Stimulated activated memory B cell treated with anti-CD40 and anti-IgM and Interleukin-4, amounts not matched to agents 10 μg/mL and 1 μg/mL and 100 μg/mL, for 72 hours (primary cell): ENCODE data around the gene TMEM26.

ENCODE experiments used
- ATAC-seq: fragments of 150-1000 bp; cut with Tn5 transposase; 2 replicates; pipeline ENCODE4 v1.10.0; 2021
- H3K27ac Mint-ChIP-seq: one replicate; pipeline ENCODE4 v1.8.0; 2022; ENCODE audit warnings: mild to moderate bottlenecking, mixed read lengths
- H3K27me3 Mint-ChIP-seq: one replicate; pipeline ENCODE4 v1.8.0; 2022; ENCODE audit warnings: mixed read lengths
- H3K36me3 Mint-ChIP-seq: one replicate; pipeline ENCODE4 v1.8.0; 2022; ENCODE audit warnings: mixed read lengths
- H3K4me1 Mint-ChIP-seq: one replicate; pipeline ENCODE4 v1.8.0; 2022; ENCODE audit warnings: mixed read lengths
- H3K4me3 Mint-ChIP-seq: one replicate; pipeline ENCODE4 v1.8.0; 2022; ENCODE audit warnings: mild to moderate bottlenecking, moderate library complexity, mixed read lengths
- H3K9me3 Mint-ChIP-seq: one replicate; pipeline ENCODE4 v1.8.0; 2022; ENCODE audit warnings: mixed read lengths

TMEM26 gene

GRCh38 chr10:61470740-61471139, 17.6 kb upstream of the TMEM26 start:
- ATAC-seq, result no peak
- no peaks in the 10 kb centered on the region for H3K36me3 Mint-ChIP-seq
- H3K27me3 Mint-ChIP-seq, result peaks cover 21% of the 10 kb centered on the region
- no peaks in the 10 kb centered on the region for H3K4me1 Mint-ChIP-seq
- no peak overlapping the region for H3K27ac Mint-ChIP-seq
- no peak overlapping the region for H3K4me3 Mint-ChIP-seq
- no peaks in the 10 kb centered on the region for H3K9me3 Mint-ChIP-seq

GRCh38 chr10:61465901-61466632, 12.9 kb upstream of the TMEM26 start:
- Mint-ChIP-seq H3K36me3 (no peaks in the 10 kb centered on the region), H3K4me1 (no peaks in the 10 kb centered on the region), H3K27ac (no peak overlapping the region), H3K27me3 (no peaks in the 10 kb centered on the region), H3K9me3 (no peaks in the 10 kb centered on the region), H3K4me3 (no peak overlapping the region)
- no peak for ATAC-seq

- H3K36me3 Mint-ChIP-seq, result no peaks in the 10 kb centered on the region
- no peak overlapping the region for H3K4me3 Mint-ChIP-seq
- no peak overlapping the region for H3K27ac Mint-ChIP-seq
- peaks cover 5% of the 10 kb centered on the region for H3K9me3 Mint-ChIP-seq
- no peak for ATAC-seq
- no peaks in the 10 kb centered on the region for H3K27me3 Mint-ChIP-seq
- H3K4me1 Mint-ChIP-seq, result no peaks in the 10 kb centered on the region
These were observed 12.0 kb upstream of the TMEM26 start for GRCh38 chr10:61465171-61465496.

GRCh38 chr10:61464461-61465170, 11.4 kb upstream of the TMEM26 start:
- Mint-ChIP-seq H3K36me3 (no peaks in the 10 kb centered on the region), H3K27me3 (no peaks in the 10 kb centered on the region), H3K27ac (no peak overlapping the region), H3K4me1 (no peaks in the 10 kb centered on the region), H3K4me3 (no peak overlapping the region), H3K9me3 (peaks cover 5% of the 10 kb centered on the region)
- no peak for ATAC-seq

- H3K9me3 Mint-ChIP-seq, result peaks cover 5% of the 10 kb centered on the region
- H3K27me3 Mint-ChIP-seq, result peaks cover 2% of the 10 kb centered on the region
- H3K36me3 Mint-ChIP-seq, result no peaks in the 10 kb centered on the region
- H3K27ac Mint-ChIP-seq, result no peak overlapping the region
- no peak overlapping the region for H3K4me3 Mint-ChIP-seq
- ATAC-seq, result no peak
- H3K4me1 Mint-ChIP-seq, result no peaks in the 10 kb centered on the region
These were observed 10.1 kb upstream of the TMEM26 start for GRCh38 chr10:61463035-61463909.

- Mint-ChIP-seq H3K9me3 (peaks cover 5% of the 10 kb centered on the region), H3K36me3 (no peaks in the 10 kb centered on the region), H3K4me1 (no peaks in the 10 kb centered on the region), H3K4me3 (no peak overlapping the region), H3K27ac (no peak overlapping the region), H3K27me3 (peaks cover 13% of the 10 kb centered on the region)
- ATAC-seq, result no peak
These were observed 7.7 kb upstream of the TMEM26 start for GRCh38 chr10:61460835-61461234.

- Mint-ChIP-seq H3K27me3 (peaks cover 39% of the 10 kb centered on the region), H3K27ac (no peak overlapping the region), H3K36me3 (no peaks in the 10 kb centered on the region), H3K4me1 (peaks cover 6% of the 10 kb centered on the region), H3K4me3 (no peak overlapping the region), H3K9me3 (peaks cover 5% of the 10 kb centered on the region)
- ATAC-seq, result no peak
These were observed 4.8 kb upstream of the TMEM26 start for GRCh38 chr10:61458031-61458430.

- Mint-ChIP-seq H3K36me3 (no peaks in the 10 kb centered on the region), H3K27ac (no peak overlapping the region), H3K27me3 (peaks cover 56% of the 10 kb centered on the region), H3K4me3 (no peak overlapping the region), H3K4me1 (peaks cover 17% of the 10 kb centered on the region), H3K9me3 (peaks cover 5% of the 10 kb centered on the region)
- ATAC-seq, result no peak
These were observed 3.1 kb upstream of the TMEM26 start for GRCh38 chr10:61456095-61456789.

- ATAC-seq, result no peak
- Mint-ChIP-seq H3K4me3 (no peak overlapping the region), H3K4me1 (peaks cover 17% of the 10 kb centered on the region), H3K9me3 (peaks cover 1% of the 10 kb centered on the region), H3K27me3 (peaks cover 60% of the 10 kb centered on the region), H3K36me3 (no peaks in the 10 kb centered on the region), H3K27ac (no peak overlapping the region)
These were observed 2.5 kb upstream of the TMEM26 start for GRCh38 chr10:61455656-61456055.

- ATAC-seq, result no peak
- no peaks in the 10 kb centered on the region for H3K36me3 Mint-ChIP-seq
- H3K4me1 Mint-ChIP-seq, result peaks cover 17% of the 10 kb centered on the region
- H3K27ac Mint-ChIP-seq, result no peak overlapping the region
- H3K9me3 Mint-ChIP-seq, result no peaks in the 10 kb centered on the region
- H3K27me3 Mint-ChIP-seq, result peaks cover 60% of the 10 kb centered on the region
- H3K4me3 Mint-ChIP-seq, result no peak overlapping the region
These were observed 1.4 kb upstream of the TMEM26 start for GRCh38 chr10:61454541-61454940.

- H3K27me3 Mint-ChIP-seq, result peaks cover 47% of the 10 kb centered on the region
- no peak for ATAC-seq
- peaks cover 17% of the 10 kb centered on the region for H3K4me1 Mint-ChIP-seq
- H3K9me3 Mint-ChIP-seq, result no peaks in the 10 kb centered on the region
- peak overlapping the region; percentile 7 for H3K4me3 Mint-ChIP-seq
- H3K36me3 Mint-ChIP-seq, result no peaks in the 10 kb centered on the region
- no peak overlapping the region for H3K27ac Mint-ChIP-seq
These were observed 980 bp downstream of the TMEM26 start for GRCh38 chr10:61452151-61452651.

GRCh38 chr10:61451357-61451756, 1.8 kb downstream of the TMEM26 start:
- Mint-ChIP-seq H3K27ac (no peak overlapping the region), H3K4me1 (peaks cover 17% of the 10 kb centered on the region), H3K9me3 (no peaks in the 10 kb centered on the region), H3K27me3 (peaks cover 46% of the 10 kb centered on the region), H3K36me3 (no peaks in the 10 kb centered on the region), H3K4me3 (no peak overlapping the region)
- no peak for ATAC-seq

GRCh38 chr10:61448841-61449600, 4.2 kb downstream of the TMEM26 start:
- no peak for ATAC-seq
- Mint-ChIP-seq H3K27ac (no peak overlapping the region), H3K36me3 (no peaks in the 10 kb centered on the region), H3K27me3 (peaks cover 31% of the 10 kb centered on the region), H3K4me3 (no peak overlapping the region), H3K9me3 (no peaks in the 10 kb centered on the region), H3K4me1 (peaks cover 17% of the 10 kb centered on the region)

- H3K27me3 Mint-ChIP-seq, result peaks cover 22% of the 10 kb centered on the region
- no peaks in the 10 kb centered on the region for H3K36me3 Mint-ChIP-seq
- H3K4me3 Mint-ChIP-seq, result no peak overlapping the region
- no peaks in the 10 kb centered on the region for H3K9me3 Mint-ChIP-seq
- H3K4me1 Mint-ChIP-seq, result peaks cover 11% of the 10 kb centered on the region
- ATAC-seq, result no peak
- H3K27ac Mint-ChIP-seq, result no peak overlapping the region
These were observed 5.1 kb downstream of the TMEM26 start for GRCh38 chr10:61448091-61448490.
